ENCODE measurements around the gene FARS2.

The FARS2 gene

DNA sequence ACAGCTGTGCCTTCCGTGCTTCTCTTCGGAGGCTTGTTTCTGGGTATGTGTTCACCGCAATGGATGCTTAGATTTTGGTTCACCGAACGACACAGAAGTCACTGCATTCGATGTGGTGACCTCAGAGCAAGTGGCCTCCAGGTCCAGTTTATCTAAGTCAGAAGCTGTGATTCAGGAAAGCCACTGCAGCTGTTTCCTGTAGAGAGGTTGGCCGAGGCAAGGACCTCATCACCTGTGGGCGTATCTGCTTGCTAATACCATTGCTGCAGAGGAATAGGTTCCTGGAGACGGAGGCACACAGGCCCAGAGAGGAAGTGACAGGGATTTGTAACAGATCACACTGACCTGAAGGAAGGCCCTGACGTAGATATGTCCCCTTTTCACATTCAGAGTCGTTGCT, 82.7 kb downstream of the FARS2 start:
- no peak for DNase-seq (ENCODE audit: extremely low read depth, low read depth)
- no peak overlapping the region for H3K4me3 ChIP-seq (replicated peaks; ENCODE audit: low read depth, low read length)
- TF ChIP-seq, protein P1, sequence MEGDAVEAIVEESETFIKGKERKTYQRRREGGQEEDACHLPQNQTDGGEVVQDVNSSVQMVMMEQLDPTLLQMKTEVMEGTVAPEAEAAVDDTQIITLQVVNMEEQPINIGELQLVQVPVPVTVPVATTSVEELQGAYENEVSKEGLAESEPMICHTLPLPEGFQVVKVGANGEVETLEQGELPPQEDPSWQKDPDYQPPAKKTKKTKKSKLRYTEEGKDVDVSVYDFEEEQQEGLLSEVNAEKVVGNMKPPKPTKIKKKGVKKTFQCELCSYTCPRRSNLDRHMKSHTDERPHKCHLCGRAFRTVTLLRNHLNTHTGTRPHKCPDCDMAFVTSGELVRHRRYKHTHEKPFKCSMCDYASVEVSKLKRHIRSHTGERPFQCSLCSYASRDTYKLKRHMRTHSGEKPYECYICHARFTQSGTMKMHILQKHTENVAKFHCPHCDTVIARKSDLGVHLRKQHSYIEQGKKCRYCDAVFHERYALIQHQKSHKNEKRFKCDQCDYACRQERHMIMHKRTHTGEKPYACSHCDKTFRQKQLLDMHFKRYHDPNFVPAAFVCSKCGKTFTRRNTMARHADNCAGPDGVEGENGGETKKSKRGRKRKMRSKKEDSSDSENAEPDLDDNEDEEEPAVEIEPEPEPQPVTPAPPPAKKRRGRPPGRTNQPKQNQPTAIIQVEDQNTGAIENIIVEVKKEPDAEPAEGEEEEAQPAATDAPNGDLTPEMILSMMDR (IDR thresholded peaks at IDR 0.05; ENCODE audit: low read depth, low read length, missing control alignments): no peak

DNA sequence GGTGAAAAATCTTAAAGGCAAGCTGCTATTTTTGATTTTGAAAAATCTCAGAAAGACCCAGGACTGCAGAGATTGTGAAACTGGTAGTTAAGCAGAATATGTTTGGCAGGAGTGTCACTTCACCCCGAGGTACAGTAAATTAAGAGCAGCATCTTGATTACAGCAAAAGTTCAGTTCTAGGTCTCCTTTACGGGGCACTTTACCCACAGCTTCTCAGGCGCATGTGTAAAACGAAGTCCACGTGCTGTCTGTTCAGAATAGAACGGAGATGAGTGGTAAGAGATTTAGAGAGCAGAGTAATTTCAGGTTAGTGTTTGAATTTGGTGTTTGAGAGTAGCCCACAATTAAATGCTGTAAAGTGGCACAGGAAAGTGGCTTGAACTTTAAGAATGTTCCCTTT, 84.0 kb downstream of the FARS2 start:
- DNase-seq (ENCODE audit: extremely low read depth, low read depth): no peak
- H3K4me3 ChIP-seq (replicated peaks; ENCODE audit: low read depth, low read length): no peak overlapping the region
- TF ChIP-seq, protein P1 (IDR thresholded peaks at IDR 0.05; ENCODE audit: low read depth, low read length, missing control alignments): no peak

DNA sequence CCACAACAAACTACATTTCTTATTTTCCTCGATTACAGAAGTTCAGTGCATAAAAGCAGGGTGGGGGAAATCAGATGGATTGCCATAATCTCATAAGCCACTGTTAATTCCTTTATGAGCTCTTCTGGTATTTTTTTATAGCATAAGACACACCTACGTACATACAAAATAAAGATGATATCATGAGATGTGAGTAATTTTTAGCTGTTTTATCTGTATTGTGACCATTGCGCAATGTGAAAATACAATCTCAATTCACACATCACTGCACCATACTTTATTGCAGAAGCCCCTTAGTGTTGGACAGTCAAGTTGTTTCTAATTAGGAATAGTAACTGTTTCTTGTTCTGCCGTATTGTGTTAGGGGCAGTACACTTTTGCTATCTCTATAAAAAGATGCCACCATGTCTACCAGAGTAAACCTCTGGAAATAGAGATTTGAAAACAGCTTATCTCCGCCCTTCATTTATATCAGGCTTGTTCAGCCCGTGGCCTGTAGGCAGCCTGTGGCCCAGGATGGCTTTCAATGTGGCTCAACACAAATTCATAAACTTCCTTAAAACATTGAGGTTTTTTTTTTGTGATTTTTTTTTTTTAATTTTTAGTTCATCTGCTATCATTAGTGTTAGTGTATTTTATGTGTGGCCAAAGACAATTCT, 90.4 kb downstream of the FARS2 start:
- no peak for DNase-seq (ENCODE audit: extremely low read depth, low read depth)
- no peak overlapping the region for H3K4me3 ChIP-seq (replicated peaks; ENCODE audit: low read depth, low read length)
- TF ChIP-seq, protein P1 (IDR thresholded peaks at IDR 0.05; ENCODE audit: low read depth, low read length, missing control alignments): no peak

DNA sequence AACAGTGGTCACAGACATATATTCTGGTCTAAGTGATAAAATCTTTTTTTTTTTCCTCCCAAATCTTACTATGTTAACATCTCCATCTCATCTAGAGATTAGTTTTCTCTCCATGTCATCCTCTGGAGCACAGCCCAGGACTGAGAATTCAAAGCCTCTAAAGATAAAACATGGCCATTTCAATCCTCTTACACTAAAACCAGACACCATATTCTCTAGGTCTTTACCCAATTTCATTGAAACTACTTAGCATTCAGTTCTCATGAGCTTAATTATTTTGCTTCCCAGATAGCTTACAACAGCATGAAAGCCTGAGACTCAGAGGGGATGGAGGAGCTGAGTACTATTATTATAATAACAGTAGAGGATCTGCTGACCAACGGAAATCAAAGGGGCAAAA, 92.7 kb downstream of the FARS2 start:
- H3K4me3 ChIP-seq (replicated peaks; ENCODE audit: low read depth, low read length): no peak overlapping the region
- TF ChIP-seq, protein P1 (IDR thresholded peaks at IDR 0.05; ENCODE audit: low read depth, low read length, missing control alignments): no peak
- DNase-seq (ENCODE audit: extremely low read depth, low read depth): no peak

DNA sequence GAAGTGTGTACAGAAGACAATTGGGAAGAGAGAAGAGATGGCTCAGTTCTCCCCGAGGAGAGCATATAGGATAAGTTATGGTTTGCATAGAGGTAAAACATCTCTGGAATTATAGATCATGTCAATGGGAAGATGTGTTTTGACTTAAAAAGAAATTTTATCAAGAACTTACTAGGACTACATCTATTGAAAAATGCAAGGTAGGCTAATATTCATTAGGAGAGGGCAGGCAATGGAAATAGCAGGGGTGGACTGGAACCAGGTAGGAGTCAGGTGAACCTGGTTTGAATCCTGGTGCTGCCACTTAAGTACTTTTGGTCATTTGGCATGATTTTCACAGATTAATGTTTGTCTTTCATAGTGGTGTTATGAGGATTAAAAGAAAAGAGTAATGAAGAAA, 96.2 kb downstream of the FARS2 start:
- no peak for DNase-seq (ENCODE audit: extremely low read depth, low read depth)
- H3K4me3 ChIP-seq (replicated peaks; ENCODE audit: low read depth, low read length): no peak overlapping the region
- TF ChIP-seq, protein P1 (IDR thresholded peaks at IDR 0.05; ENCODE audit: low read depth, low read length, missing control alignments): no peak

DNA sequence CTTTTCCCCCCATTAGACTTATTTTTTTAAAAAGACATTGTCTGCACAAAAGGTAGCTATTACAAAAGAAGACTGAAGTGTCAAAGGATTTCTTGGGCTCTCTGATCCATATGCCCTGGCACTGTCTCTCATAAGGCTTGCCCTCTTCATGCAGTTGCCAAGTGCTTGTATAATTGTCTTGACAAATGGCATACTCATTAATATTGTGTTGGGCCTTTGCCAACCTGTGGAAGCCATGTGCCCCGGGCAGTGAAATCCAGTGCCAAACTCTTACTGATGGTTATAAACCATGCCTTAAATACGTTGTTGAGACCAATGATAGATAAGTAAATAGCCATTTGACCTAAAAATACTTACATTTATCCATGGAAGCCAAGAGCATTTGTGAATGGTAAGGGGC, 98.1 kb downstream of the FARS2 start:
- H3K4me3 ChIP-seq (replicated peaks; ENCODE audit: low read depth, low read length): no peak overlapping the region
- DNase-seq (ENCODE audit: extremely low read depth, low read depth): no peak
- TF ChIP-seq, protein P1 (IDR thresholded peaks at IDR 0.05; ENCODE audit: low read depth, low read length, missing control alignments): no peak

DNA sequence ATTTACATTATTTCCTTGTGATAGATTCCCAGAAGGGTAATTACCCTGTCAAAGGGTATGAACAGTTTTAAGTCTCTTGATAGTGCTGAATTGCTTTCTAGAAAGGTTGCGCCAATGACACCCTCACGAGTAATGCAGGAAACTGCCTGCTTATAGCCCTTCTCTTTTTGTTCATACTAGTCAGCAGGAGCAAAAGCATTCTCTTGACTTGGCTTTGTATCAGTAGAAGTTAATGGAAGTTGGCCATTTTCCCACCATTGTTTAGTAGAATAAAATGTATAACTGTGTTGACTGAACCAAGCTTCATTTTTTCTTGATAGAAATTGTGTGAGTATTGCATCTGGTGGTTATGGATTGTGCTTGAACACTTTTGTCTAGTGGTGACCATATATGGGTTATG, 100.1 kb downstream of the FARS2 start:
- TF ChIP-seq, protein P1 (IDR thresholded peaks at IDR 0.05; ENCODE audit: low read depth, low read length, missing control alignments): no peak
- no peak overlapping the region for H3K4me3 ChIP-seq (replicated peaks; ENCODE audit: low read depth, low read length)
- DNase-seq (ENCODE audit: extremely low read depth, low read depth): no peak
